DMS 273 treated with DMSO at 0.1 percent for 48 hours (cell line): ENCODE data around the gene BMPR1B.
"Not testable (repeated sequence)": the region's sequence is repeated elsewhere in the genome, so short reads cannot be mapped to it uniquely, and the experiment has no call there.

Source experiments
- DNase-seq: peaks from one replicate; lab custom pipeline; 2025; lab: John Stamatoyannopoulos, UW

The BMPR1B gene

DNA sequence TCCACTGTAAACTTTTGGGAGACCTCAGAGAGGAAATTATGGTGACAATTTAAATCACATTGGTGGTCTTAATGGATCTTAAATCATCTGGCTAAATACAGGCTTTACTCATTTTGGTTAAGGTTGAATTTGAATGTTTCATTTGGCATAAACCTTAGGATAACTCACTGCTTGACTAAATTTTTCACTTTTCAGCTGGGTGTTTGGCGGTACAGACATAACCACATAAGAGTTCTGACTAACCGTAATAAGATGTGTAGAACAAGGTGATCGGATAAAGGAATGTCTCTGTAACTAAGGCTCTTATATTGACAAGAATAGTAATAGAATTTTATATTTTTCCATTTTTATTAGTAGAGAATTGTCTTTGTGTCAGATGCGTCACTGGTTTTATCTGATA is 281.0 kb downstream of the BMPR1B start:
- no peak for DNase-seq

- no peak for DNase-seq
These were observed 286.6 kb downstream of the BMPR1B start for GRCh38 chr4:95044324-95044837.

- DNase-seq, result no peak
These were observed 287.7 kb downstream of the BMPR1B start for GRCh38 chr4:95045429-95045828.

DNA sequence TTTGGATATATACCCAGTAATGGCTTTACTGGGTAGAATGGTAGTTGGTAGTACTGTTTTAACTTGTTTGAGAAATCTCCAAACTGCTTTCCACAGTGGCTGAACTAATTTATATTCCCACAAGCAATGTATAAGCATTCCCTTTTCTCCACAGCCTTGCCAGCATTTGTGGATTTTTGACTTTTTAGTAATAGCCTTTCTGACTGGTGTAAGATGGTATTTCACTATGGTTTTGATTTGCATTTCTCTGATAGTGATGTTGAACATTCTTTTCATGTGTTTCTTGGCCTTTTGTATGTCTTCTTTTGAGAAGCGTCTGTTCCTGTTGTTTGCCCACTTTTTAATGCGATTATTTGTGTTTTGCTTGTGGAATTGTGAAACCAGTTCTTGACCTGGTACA is 290.5 kb downstream of the BMPR1B start:
- DNase-seq, result no peak

DNA sequence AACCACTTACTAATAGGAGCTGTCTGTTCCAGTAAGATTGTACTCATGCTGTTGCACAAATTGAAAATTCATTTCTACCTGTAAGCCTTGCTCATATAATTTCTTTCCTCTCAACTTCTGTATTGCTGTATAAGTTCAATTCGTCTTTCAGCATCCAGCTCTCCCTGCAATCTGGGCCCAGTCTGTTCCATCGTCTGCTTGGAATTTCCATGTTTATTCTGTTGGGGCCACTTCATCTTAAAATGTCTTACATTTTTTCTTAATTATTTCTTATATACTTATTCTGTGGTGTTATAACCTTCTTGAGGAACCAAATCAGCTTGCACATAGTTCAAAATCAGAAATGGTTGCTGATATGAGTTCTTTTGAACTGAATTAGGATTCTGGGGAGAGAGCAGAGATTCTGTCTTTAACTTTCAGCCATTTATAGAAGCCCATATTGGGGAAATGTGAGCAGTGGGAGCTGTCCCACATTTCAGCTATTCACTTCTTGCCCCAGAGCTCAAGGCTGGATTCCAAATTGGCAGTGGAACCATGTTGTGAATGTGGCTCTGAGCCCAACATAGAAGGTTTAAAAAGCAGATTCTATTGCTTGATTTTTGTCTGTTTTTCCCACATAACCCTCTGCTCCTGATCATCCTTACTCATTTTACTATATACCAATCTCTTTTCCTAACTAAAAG is 291.9 kb downstream of the BMPR1B start:
- peak; percentile 32 for DNase-seq

DNA sequence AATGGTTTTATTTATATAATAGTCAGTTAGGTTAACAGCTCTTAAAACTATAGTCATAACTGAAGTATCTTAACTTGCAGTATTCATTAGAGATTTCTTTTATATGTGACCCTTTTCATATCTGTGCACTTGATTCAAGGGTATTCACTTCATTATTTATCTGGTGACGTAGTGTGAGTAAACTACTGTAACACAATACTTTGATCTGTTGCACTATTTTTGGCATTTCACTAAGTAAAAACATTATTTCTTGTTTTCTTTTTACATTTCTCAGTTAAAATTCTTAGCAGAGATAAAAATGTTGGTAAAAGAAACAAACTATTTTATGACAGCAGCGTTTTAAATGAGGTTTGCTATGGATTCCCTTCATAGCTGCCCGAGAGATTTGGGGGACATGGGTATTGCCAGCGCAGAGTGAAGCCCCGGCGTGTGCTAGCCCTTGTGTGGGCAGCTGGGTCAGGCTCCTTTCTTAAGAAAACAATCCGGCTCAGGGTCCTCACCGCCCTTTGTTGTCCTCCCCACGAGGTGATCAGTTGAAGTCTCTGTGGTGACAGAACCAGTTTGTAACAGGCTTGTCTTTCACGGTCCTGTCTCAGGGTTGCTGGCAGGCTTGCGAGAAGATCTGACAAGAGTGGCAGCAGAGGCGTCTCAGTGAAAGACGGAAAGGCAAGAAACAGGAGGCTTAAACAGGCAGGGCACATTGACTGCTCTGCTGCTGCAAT is 293.4 kb downstream of the BMPR1B start:
- peak; percentile 61 for DNase-seq

DNA sequence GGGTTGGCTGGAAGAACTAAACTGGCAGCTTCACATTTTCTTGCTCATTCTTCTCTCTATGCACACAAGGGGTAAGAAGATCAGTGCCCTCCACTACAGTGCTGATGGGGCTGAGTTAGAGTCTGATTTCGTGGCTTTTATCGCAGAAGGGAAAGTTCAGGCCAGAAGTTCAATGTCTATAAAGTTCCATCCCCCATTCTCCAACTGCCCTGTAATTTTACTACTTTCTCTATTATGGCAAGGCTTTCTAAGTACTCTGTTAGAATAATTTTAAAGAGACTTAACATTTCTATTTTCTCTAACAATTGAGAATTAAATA is 293.9 kb downstream of the BMPR1B start:
- peak; percentile 61 for DNase-seq

DNA sequence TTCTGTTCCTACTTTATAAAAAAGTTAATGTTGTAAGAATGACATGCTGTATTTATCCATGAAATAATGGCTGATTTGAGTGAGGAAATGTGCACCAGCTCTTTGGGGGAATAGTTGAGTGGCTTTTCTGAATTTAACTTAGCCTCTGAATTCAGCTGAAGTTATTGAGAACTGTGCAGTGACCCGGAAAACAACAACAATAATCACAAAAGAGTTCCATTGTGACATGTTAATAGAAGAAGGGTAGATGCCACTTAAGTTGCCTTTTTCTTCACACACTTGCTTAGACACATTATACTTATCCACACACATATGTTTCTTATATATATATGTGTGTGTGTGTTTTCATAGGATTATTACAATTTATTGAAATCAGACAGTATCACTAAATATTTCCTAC is 301.2 kb downstream of the BMPR1B start:
- no peak for DNase-seq

DNA sequence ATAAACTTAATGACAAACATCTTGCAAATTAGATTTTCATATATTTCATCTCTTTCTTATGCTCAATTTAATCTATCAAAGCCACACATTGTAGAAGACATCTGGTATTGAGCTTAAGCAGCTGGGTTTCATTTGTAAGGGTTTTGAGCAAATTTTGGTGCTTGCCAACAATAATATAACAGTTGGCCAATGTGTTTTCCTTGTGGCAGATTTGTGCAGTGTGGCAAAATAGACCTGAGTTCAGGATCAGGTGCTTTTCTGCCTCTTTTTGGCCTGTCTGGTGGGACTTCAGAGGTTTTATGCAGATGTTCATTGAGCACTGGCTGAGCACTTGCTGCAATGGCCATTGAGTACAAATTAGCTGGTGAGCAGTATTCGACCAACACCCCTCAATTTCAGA is 301.9 kb downstream of the BMPR1B start:
- DNase-seq, result peak; percentile 60

- no peak for DNase-seq
These were observed 303.5 kb downstream of the BMPR1B start for GRCh38 chr4:95061220-95061619.

GRCh38 chr4:95061801-95062200 is 304.0 kb downstream of the BMPR1B start:
- DNase-seq, result not testable (repeated sequence)

DNA sequence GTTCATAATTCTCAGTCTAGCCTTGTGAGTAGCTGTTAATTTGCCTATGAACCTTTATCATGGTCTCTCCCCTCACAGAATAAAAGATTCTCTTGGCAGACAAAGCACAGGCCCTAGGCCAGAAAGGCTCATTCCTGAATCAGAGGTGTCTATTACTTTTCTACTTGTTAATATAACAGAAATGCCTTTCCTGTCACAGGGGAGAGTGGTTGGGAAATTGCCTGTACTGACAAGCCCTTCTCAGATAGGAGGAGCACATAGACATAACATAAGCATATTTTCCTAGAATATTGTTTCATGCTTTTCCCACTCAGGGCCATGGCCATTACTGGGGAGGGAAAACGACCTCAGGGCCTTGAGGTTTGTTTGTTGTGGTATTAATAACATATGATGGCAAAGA is 308.3 kb downstream of the BMPR1B start:
- DNase-seq, result no peak

- no peak for DNase-seq
These were observed 310.6 kb downstream of the BMPR1B start for GRCh38 chr4:95068401-95068800.

GRCh38 chr4:95068818-95069478 is 311.2 kb downstream of the BMPR1B start:
- DNase-seq, result no peak

GRCh38 chr4:95071851-95072250 is 314.1 kb downstream of the BMPR1B start:
- DNase-seq, result no peak

DNA sequence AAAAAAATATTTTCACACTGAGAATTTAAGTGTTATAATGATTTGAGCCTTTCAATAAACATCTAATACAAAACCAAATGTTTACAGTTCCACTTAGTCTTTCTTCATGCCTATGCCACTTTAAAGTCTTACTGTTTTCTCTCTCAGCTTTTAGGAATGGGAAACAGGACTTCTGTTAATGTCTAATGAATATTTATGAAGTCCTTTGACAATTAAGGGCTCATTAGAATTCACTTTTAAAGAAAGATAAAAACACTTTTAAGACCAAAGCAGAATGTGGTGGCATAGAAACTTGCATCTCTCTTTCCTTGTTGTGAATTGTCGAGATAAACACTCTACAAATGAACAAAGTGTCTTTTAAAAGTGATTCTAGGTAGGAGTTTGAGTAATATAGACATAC is 315.9 kb downstream of the BMPR1B start:
- DNase-seq, result no peak

DNA sequence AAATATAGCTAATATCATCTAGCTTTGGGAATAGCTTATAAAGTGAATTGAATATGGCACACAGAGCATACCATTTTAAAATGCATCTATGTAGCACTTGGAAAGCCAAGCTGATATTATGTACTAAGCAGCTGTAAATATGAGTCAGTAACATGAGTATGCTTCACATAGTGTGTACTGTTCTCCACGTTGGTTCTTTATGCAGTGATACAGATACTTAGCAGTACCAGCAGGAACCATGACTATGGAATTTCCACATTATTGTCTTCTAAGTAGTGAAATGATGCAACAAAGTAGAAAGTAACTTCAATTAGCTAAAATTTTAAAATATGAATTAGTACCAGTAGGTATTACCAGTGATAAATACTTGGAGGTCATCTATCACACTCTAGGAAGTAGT is 320.1 kb downstream of the BMPR1B start:
- no peak for DNase-seq

GRCh38 chr4:95080969-95081368 is 323.2 kb downstream of the BMPR1B start:
- DNase-seq, result no peak

GRCh38 chr4:95084584-95084983 is 326.8 kb downstream of the BMPR1B start:
- DNase-seq, result no peak

- no peak for DNase-seq
These were observed 327.5 kb downstream of the BMPR1B start for GRCh38 chr4:95085124-95085833.

DNA sequence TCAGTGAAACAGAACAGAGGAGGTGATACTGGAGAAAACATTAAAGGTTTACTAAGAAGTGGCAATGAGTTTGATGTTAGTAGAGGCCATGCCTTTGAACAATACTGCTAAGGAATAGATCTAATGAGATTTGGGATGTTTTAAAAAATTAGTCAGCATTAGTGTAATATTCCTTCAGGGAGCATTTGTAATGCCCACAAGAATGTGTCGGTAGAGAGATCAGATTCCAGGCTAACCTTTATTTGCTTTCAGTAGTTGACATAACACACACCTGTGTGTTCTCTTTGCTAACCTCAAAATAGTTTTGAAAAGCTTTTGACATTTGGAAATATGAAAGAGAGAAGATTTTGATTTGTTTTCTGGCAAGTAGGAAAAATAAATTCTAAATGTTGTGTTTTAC is 328.8 kb downstream of the BMPR1B start:
- DNase-seq, result no peak

GRCh38 chr4:95087657-95088455 is 330.1 kb downstream of the BMPR1B start:
- DNase-seq, result peak; percentile 11
